ENCODE measurements around the gene C8A.
A peak's percentile ranks its signal among the peaks of the same experiment; 100 is the strongest.

The C8A gene

GRCh38 chr1:56830052-56830451, 24.5 kb upstream of the C8A start:
- Mint-ChIP-seq H3K27me3 (peaks cover 11% of the 10 kb centered on the region), H3K4me1 (ENCODE audit: low read depth) (peaks cover 6% of the 10 kb centered on the region)

GRCh38 chr1:56831871-56832693, 22.5 kb upstream of the C8A start:
- Mint-ChIP-seq H3K27ac (no peak overlapping the region), H3K27me3 (peaks cover 10% of the 10 kb centered on the region), H3K9me3 (ENCODE audit: low read depth) (no peaks in the 10 kb centered on the region), H3K4me1 (ENCODE audit: low read depth) (peaks cover 6% of the 10 kb centered on the region), H3K36me3 (no peaks in the 10 kb centered on the region), H3K4me3 (peak overlapping the region; percentile 15)

More at GRCh38 chr1:56830052-56830451, 24.5 kb upstream of the C8A start:
- no peaks in the 10 kb centered on the region for H3K9me3 Mint-ChIP-seq (ENCODE audit: low read depth)
- H3K36me3 Mint-ChIP-seq, result no peaks in the 10 kb centered on the region
- no peak overlapping the region for H3K4me3 Mint-ChIP-seq
- no peak overlapping the region for H3K27ac Mint-ChIP-seq

- Mint-ChIP-seq H3K4me3 (no peak overlapping the region), H3K36me3 (no peaks in the 10 kb centered on the region), H3K27me3 (peaks cover 10% of the 10 kb centered on the region), H3K27ac (no peak overlapping the region), H3K9me3 (ENCODE audit: low read depth) (no peaks in the 10 kb centered on the region), H3K4me1 (ENCODE audit: low read depth) (peaks cover 6% of the 10 kb centered on the region)
These were observed 21.5 kb upstream of the C8A start for GRCh38 chr1:56833088-56833487.

GRCh38 chr1:56834137-56834900, 20.3 kb upstream of the C8A start:
- H3K4me1 Mint-ChIP-seq (ENCODE audit: low read depth), result peaks cover 6% of the 10 kb centered on the region
- H3K4me3 Mint-ChIP-seq, result no peak overlapping the region
- no peak overlapping the region for H3K27ac Mint-ChIP-seq
- H3K27me3 Mint-ChIP-seq, result peaks cover 8% of the 10 kb centered on the region
- no peaks in the 10 kb centered on the region for H3K9me3 Mint-ChIP-seq (ENCODE audit: low read depth)
- no peaks in the 10 kb centered on the region for H3K36me3 Mint-ChIP-seq

- Mint-ChIP-seq H3K36me3 (no peaks in the 10 kb centered on the region), H3K4me1 (ENCODE audit: low read depth) (peaks cover 6% of the 10 kb centered on the region), H3K9me3 (ENCODE audit: low read depth) (no peaks in the 10 kb centered on the region), H3K27ac (no peak overlapping the region), H3K4me3 (no peak overlapping the region), H3K27me3 (peaks cover 7% of the 10 kb centered on the region)
These were observed 18.9 kb upstream of the C8A start for GRCh38 chr1:56835657-56836056.

GRCh38 chr1:56836359-56836758, 18.2 kb upstream of the C8A start:
- Mint-ChIP-seq H3K9me3 (ENCODE audit: low read depth) (no peaks in the 10 kb centered on the region), H3K27me3 (peaks cover 5% of the 10 kb centered on the region), H3K36me3 (no peaks in the 10 kb centered on the region), H3K27ac (no peak overlapping the region), H3K4me1 (ENCODE audit: low read depth) (peaks cover 6% of the 10 kb centered on the region), H3K4me3 (no peak overlapping the region)

- Mint-ChIP-seq H3K4me3 (no peak overlapping the region), H3K27me3 (peaks cover 2% of the 10 kb centered on the region), H3K9me3 (ENCODE audit: low read depth) (no peaks in the 10 kb centered on the region), H3K36me3 (no peaks in the 10 kb centered on the region), H3K4me1 (ENCODE audit: low read depth) (peaks cover under 1% of the 10 kb centered on the region), H3K27ac (no peak overlapping the region)
These were observed 17.2 kb upstream of the C8A start for GRCh38 chr1:56837244-56837939.

- Mint-ChIP-seq H3K4me1 (ENCODE audit: low read depth) (no peaks in the 10 kb centered on the region), H3K36me3 (no peaks in the 10 kb centered on the region), H3K4me3 (no peak overlapping the region)
These were observed 15.8 kb upstream of the C8A start for GRCh38 chr1:56838759-56839158.

GRCh38 chr1:56843544-56843943, 11.1 kb upstream of the C8A start:
- Mint-ChIP-seq H3K27ac (no peak overlapping the region), H3K27me3 (peaks cover 3% of the 10 kb centered on the region), H3K4me1 (ENCODE audit: low read depth) (no peaks in the 10 kb centered on the region), H3K4me3 (no peak overlapping the region), H3K9me3 (ENCODE audit: low read depth) (no peaks in the 10 kb centered on the region), H3K36me3 (no peaks in the 10 kb centered on the region)

More at GRCh38 chr1:56838759-56839158, 15.8 kb upstream of the C8A start:
- Mint-ChIP-seq H3K9me3 (ENCODE audit: low read depth) (no peaks in the 10 kb centered on the region), H3K27ac (no peak overlapping the region), H3K27me3 (peaks cover 2% of the 10 kb centered on the region)

GRCh38 chr1:56844545-56845136, 10.0 kb upstream of the C8A start:
- Mint-ChIP-seq H3K9me3 (ENCODE audit: low read depth) (no peaks in the 10 kb centered on the region), H3K27me3 (peaks cover 3% of the 10 kb centered on the region), H3K4me3 (no peak overlapping the region)

GRCh38 chr1:56845343-56845742, 9.3 kb upstream of the C8A start:
- Mint-ChIP-seq H3K9me3 (ENCODE audit: low read depth) (no peaks in the 10 kb centered on the region), H3K27ac (no peak overlapping the region), H3K4me1 (ENCODE audit: low read depth) (no peaks in the 10 kb centered on the region), H3K4me3 (no peak overlapping the region), H3K27me3 (peaks cover 5% of the 10 kb centered on the region), H3K36me3 (no peaks in the 10 kb centered on the region)

More at GRCh38 chr1:56844545-56845136, 10.0 kb upstream of the C8A start:
- H3K36me3 Mint-ChIP-seq, result no peaks in the 10 kb centered on the region
- no peak overlapping the region for H3K27ac Mint-ChIP-seq
- H3K4me1 Mint-ChIP-seq (ENCODE audit: low read depth), result no peaks in the 10 kb centered on the region

- no peak overlapping the region for H3K27ac Mint-ChIP-seq
- no peaks in the 10 kb centered on the region for H3K36me3 Mint-ChIP-seq
- no peaks in the 10 kb centered on the region for H3K4me1 Mint-ChIP-seq (ENCODE audit: low read depth)
- H3K4me3 Mint-ChIP-seq, result no peak overlapping the region
- no peaks in the 10 kb centered on the region for H3K9me3 Mint-ChIP-seq (ENCODE audit: low read depth)
- H3K27me3 Mint-ChIP-seq, result peaks cover 13% of the 10 kb centered on the region
These were observed 4.8 kb upstream of the C8A start for GRCh38 chr1:56849750-56850149.

- H3K9me3 Mint-ChIP-seq (ENCODE audit: low read depth), result no peaks in the 10 kb centered on the region
- no peaks in the 10 kb centered on the region for H3K4me1 Mint-ChIP-seq (ENCODE audit: low read depth)
These were observed 4.2 kb upstream of the C8A start for GRCh38 chr1:56850411-56850810.

GRCh38 chr1:56850922-56851321, 3.7 kb upstream of the C8A start:
- no peak overlapping the region for H3K27ac Mint-ChIP-seq
- H3K4me3 Mint-ChIP-seq, result no peak overlapping the region
- no peaks in the 10 kb centered on the region for H3K4me1 Mint-ChIP-seq (ENCODE audit: low read depth)
- H3K36me3 Mint-ChIP-seq, result no peaks in the 10 kb centered on the region
- peaks cover 12% of the 10 kb centered on the region for H3K27me3 Mint-ChIP-seq
- no peaks in the 10 kb centered on the region for H3K9me3 Mint-ChIP-seq (ENCODE audit: low read depth)

More at GRCh38 chr1:56850411-56850810, 4.2 kb upstream of the C8A start:
- Mint-ChIP-seq H3K36me3 (no peaks in the 10 kb centered on the region), H3K27me3 (peaks cover 14% of the 10 kb centered on the region), H3K4me3 (no peak overlapping the region), H3K27ac (no peak overlapping the region)

Measured in activated naive CD8-positive, alpha-beta T cell (primary cell).